MM.1S (cell line): ENCODE results near the gene VRTN.

Experiments
- DNase-seq: peaks from one replicate; pipeline ENCODE4 v3.0.0-alpha.2; 2015
- H2AFZ ChIP-seq: fragments of 300-600 bp; sonication (generic); 2 replicates; pipeline ENCODE4 v1.6.0; 2016; ENCODE audit warnings: antibody characterized with exemption, low read length
- H3F3A ChIP-seq: fragments of 300-600 bp; sonication (generic); 2 replicates; pipeline ENCODE4 v1.6.1; 2016; ENCODE audit warnings: mild to moderate bottlenecking, antibody characterized with exemption, low read length, moderate library complexity, mixed read lengths; ENCODE audit not compliant: insufficient read depth
- H3K27ac ChIP-seq: fragments of 300-600 bp; sonication (generic); 2 replicates; pipeline ENCODE4 v1.5.1; 2016; ENCODE audit warnings: mild to moderate bottlenecking, low read length
- H3K27me3 ChIP-seq: fragments of 300-600 bp; sonication (generic); replicated peaks from 2 replicates; pipeline ENCODE4 v1.6.0; 2016; ENCODE audit warnings: low read length; ENCODE audit not compliant: insufficient read depth
- H3K36me3 ChIP-seq: fragments of 300-600 bp; sonication (generic); replicated peaks from 2 replicates; pipeline ENCODE4 v1.6.1; 2016; ENCODE audit warnings: mild to moderate bottlenecking, low read length, mixed read lengths; ENCODE audit not compliant: insufficient read depth
- H3K4me1 ChIP-seq: fragments of 300-600 bp; sonication (generic); 2 replicates; pipeline ENCODE4 v1.6.1; 2016; ENCODE audit warnings: low read length, mixed read lengths
- H3K4me2 ChIP-seq: fragments of 300-600 bp; sonication (generic); 2 replicates; pipeline ENCODE4 v1.6.0; 2016; ENCODE audit warnings: low read depth, low read length
- H3K4me3 ChIP-seq: fragments of 300-600 bp; sonication (generic); 2 replicates; pipeline ENCODE4 v1.5.1; 2016; ENCODE audit warnings: low read length, mixed read lengths
- H3K79me2 ChIP-seq: fragments of 300-600 bp; sonication (generic); 2 replicates; pipeline ENCODE4 v1.6.1; 2016; ENCODE audit warnings: mixed run types, low read length, mixed read lengths
- H3K9ac ChIP-seq: fragments of 300-600 bp; sonication (generic); 2 replicates; pipeline ENCODE4 v1.6.1; 2016; ENCODE audit warnings: low read length, mixed read lengths
- H3K9me2 ChIP-seq: fragments of 300-600 bp; sonication (generic); replicated peaks from 2 replicates; pipeline ENCODE4 v1.6.1; 2016; ENCODE audit warnings: mild to moderate bottlenecking, low read length, mixed read lengths; ENCODE audit not compliant: insufficient read depth
- H3K9me3 ChIP-seq: fragments of 300-600 bp; sonication (generic); replicated peaks from 2 replicates; pipeline ENCODE4 v1.6.1; 2016; ENCODE audit warnings: mild to moderate bottlenecking, low read length, mixed read lengths; ENCODE audit not compliant: insufficient read depth
- H4K20me1 ChIP-seq: fragments of 300-600 bp; sonication (generic); 2 replicates; pipeline ENCODE4 v1.6.1; 2016; ENCODE audit warnings: mild to moderate bottlenecking, low read length, moderate library complexity, mixed read lengths; ENCODE audit not compliant: insufficient read depth
- CTCF ChIP-seq: fragments of 300-600 bp; sonication (generic); IDR thresholded peaks from 2 replicates; pipeline ENCODE4 v1.5.1; 2016; ENCODE audit warnings: antibody characterized with exemption, low read length, mixed read lengths
- EZH2 ChIP-seq: fragments of 300-600 bp; sonication (generic); optimal IDR thresholded peaks from 2 replicates; pipeline ENCODE3; 2017; ENCODE audit warnings: low read depth, mild to moderate bottlenecking, antibody characterized with exemption, low read length, mixed read lengths
- EZH2phosphoT487 ChIP-seq: fragments of 300-600 bp; sonication (generic); IDR thresholded peaks from 2 replicates; pipeline ENCODE4 v1.6.1; 2018; ENCODE audit warnings: antibody characterized with exemption, low read length

Gene VRTN

GRCh38 chr14:74391479-74391878 lies 43.2 kb downstream of the VRTN start:
- no peaks in the 10 kb centered on the region for H3K79me2 ChIP-seq
- H3K4me3 ChIP-seq: no peak overlapping the region
- no peaks in the 10 kb centered on the region for H3K36me3 ChIP-seq
- H3K9me2 ChIP-seq: no peaks in the 10 kb centered on the region
- H3F3A ChIP-seq: no peaks in the 10 kb centered on the region
- no peak for DNase-seq
- H3K27ac ChIP-seq: no peak overlapping the region
- no peaks in the 10 kb centered on the region for H4K20me1 ChIP-seq
- H2AFZ ChIP-seq: no peak overlapping the region
- no peaks in the 10 kb centered on the region for H3K9me3 ChIP-seq
- TF ChIP-seq EZH2 (no peak), CTCF (no peak), EZH2phosphoT487 (no peak)
- no peak overlapping the region for H3K9ac ChIP-seq
- no peaks in the 10 kb centered on the region for H3K4me1 ChIP-seq
- H3K27me3 ChIP-seq: no peaks in the 10 kb centered on the region
- H3K4me2 ChIP-seq: no peak overlapping the region

GRCh38 chr14:74392616-74393570 lies 44.6 kb downstream of the VRTN start:
- H3K36me3 ChIP-seq: no peaks in the 10 kb centered on the region
- no peak for DNase-seq
- H3K4me2 ChIP-seq: no peak overlapping the region
- no peaks in the 10 kb centered on the region for H3K4me1 ChIP-seq
- TF ChIP-seq CTCF: no peak
- TF ChIP-seq EZH2: no peak
- TF ChIP-seq EZH2phosphoT487: no peak
- H3K4me3 ChIP-seq: no peak overlapping the region
- no peak overlapping the region for H2AFZ ChIP-seq
- no peaks in the 10 kb centered on the region for H3F3A ChIP-seq
- no peak overlapping the region for H3K9ac ChIP-seq
- H4K20me1 ChIP-seq: no peaks in the 10 kb centered on the region
- H3K9me3 ChIP-seq: no peaks in the 10 kb centered on the region
- H3K27me3 ChIP-seq: no peaks in the 10 kb centered on the region
- H3K9me2 ChIP-seq: no peaks in the 10 kb centered on the region
- no peak overlapping the region for H3K27ac ChIP-seq
- H3K79me2 ChIP-seq: no peaks in the 10 kb centered on the region

GRCh38 chr14:74394549-74394948 lies 46.3 kb downstream of the VRTN start:
- no peaks in the 10 kb centered on the region for H4K20me1 ChIP-seq
- H3F3A ChIP-seq: no peaks in the 10 kb centered on the region
- H2AFZ ChIP-seq: no peak overlapping the region
- no peaks in the 10 kb centered on the region for H3K36me3 ChIP-seq
- no peak overlapping the region for H3K4me2 ChIP-seq
- no peaks in the 10 kb centered on the region for H3K4me1 ChIP-seq
- H3K4me3 ChIP-seq: no peak overlapping the region
- H3K79me2 ChIP-seq: no peaks in the 10 kb centered on the region
- no peaks in the 10 kb centered on the region for H3K27me3 ChIP-seq
- no peaks in the 10 kb centered on the region for H3K9me3 ChIP-seq
- DNase-seq: no peak
- TF ChIP-seq EZH2phosphoT487 (no peak), CTCF (no peak), EZH2 (no peak)
- no peak overlapping the region for H3K27ac ChIP-seq
- no peaks in the 10 kb centered on the region for H3K9me2 ChIP-seq
- H3K9ac ChIP-seq: no peak overlapping the region
